GM18505 (cell line): Measurements from ENCODE around the gene LGI1.

Experiments
- ATAC-seq: cut with Tn5 transposase; IDR thresholded peaks from one replicate; pipeline ENCODE4 v1.9.1; 2021; ENCODE audit not compliant: unreplicated experiment
- POLR2A ChIP-seq: IDR thresholded peaks from 4 replicates; pipeline ENCODE4 v1.6.1; 2011; ENCODE audit warnings: borderline replicate concordance; ENCODE audit not compliant: insufficient read depth, insufficient read length; ENCODE audit errors: extremely low read depth

LGI1 gene

GRCh38 chr10:93797825-93798224, 40.1 kb downstream of the LGI1 start:
- no peak for ATAC-seq
- TF ChIP-seq POLR2A: no peak

- TF ChIP-seq POLR2A: no peak
- ATAC-seq: no peak
Observed at GRCh38 chr10:93799155-93799708, 41.5 kb downstream of the LGI1 start.

GRCh38 chr10:93804200-93804599, 46.5 kb downstream of the LGI1 start:
- no peak for TF ChIP-seq POLR2A
- no peak for ATAC-seq

- ATAC-seq: no peak
- no peak for TF ChIP-seq POLR2A
Observed at GRCh38 chr10:93806903-93807302, 49.2 kb downstream of the LGI1 start.

- ATAC-seq: no peak
- no peak for TF ChIP-seq POLR2A
Observed at GRCh38 chr10:93807371-93807770, 49.6 kb downstream of the LGI1 start.

- no peak for TF ChIP-seq POLR2A
- ATAC-seq: no peak
Observed at GRCh38 chr10:93812659-93813338, 55.1 kb downstream of the LGI1 start.

- no peak for TF ChIP-seq POLR2A
- ATAC-seq: no peak
Observed at GRCh38 chr10:93813507-93814465, 56.0 kb downstream of the LGI1 start.

GRCh38 chr10:93815304-93816096, 57.8 kb downstream of the LGI1 start:
- ATAC-seq: no peak
- TF ChIP-seq POLR2A: no peak

- TF ChIP-seq POLR2A: no peak
- ATAC-seq: no peak
Observed at GRCh38 chr10:93816123-93816747, 58.5 kb downstream of the LGI1 start.

- no peak for TF ChIP-seq POLR2A
- ATAC-seq: no peak
Observed at GRCh38 chr10:93818086-93818485, 60.4 kb downstream of the LGI1 start.

GRCh38 chr10:93819520-93819919, 61.8 kb downstream of the LGI1 start:
- no peak for ATAC-seq
- no peak for TF ChIP-seq POLR2A

GRCh38 chr10:93820434-93820833, 62.7 kb downstream of the LGI1 start:
- ATAC-seq: no peak
- TF ChIP-seq POLR2A: no peak
